K562 (cell line): Measurements from ENCODE around the gene POLR3H. TPM values are rescaled to one million over a fixed set of nuclear protein-coding genes. Genes with fewer than 3 reads are reported as not detected.

Experiments used
- ATAC-seq: fragments of 200-7000 bp; cut with Tn5 transposase; 3 replicates; pipeline ENCODE4 v1.9.1; 2020; ENCODE audit warnings: moderate library complexity
- BruUV-seq: library from RNA; stranded (reverse); fragments of 400-500 nt; replicated peaks from 2 replicates; lab custom pipeline; 2021; lab: Mats Ljungman, UMichigan
- CTCF ChIA-PET: fragments of 300-600 bp; formaldehyde crosslinking; extraction: SDS; loops from one replicate; lab custom pipeline; 2021; ENCODE audit warnings: low intra/inter-chr PET ratio; lab: Yijun Ruan, JAX
- POLR2A ChIA-PET: fragments of 300-600, 350-650 bp; sonication (Branson Sonifier 250); formaldehyde crosslinking; extraction: SDS; loops from one replicate; lab custom pipeline; 2021; ENCODE audit warnings: antibody characterized with exemption, inconsistent platforms; lab: Yijun Ruan, JAX
- DNase-seq, 4 experiments: peaks; one replicate each; pipeline versions ENCODE4 v3.0.0 to v3.0.0-alpha.2; 2011 to 2018; ENCODE audit warnings: low spot score in 3 of 4, mixed read lengths in 3 of 4; ENCODE audit errors: extremely low read depth in 1 of 4
- FAIRE-seq: peaks from 2 replicates; lab custom pipeline; 2011; peaks lifted over from hg19 to GRCh38; lab: Jason Lieb, UNC
- H2AFZ ChIP-seq: 2 replicates; pipeline ENCODE4 v1.6.0; 2011; ENCODE audit warnings: low read depth, low read length, control low read depth, inconsistent platforms
- H3K27ac ChIP-seq: fragments of 200-600 bp; 3 replicates; pipeline ENCODE4 v1.8.0; 2011; ENCODE audit warnings: low read depth, mild to moderate bottlenecking, control low read depth, inconsistent platforms, low read length, moderate library complexity, mixed read lengths; ENCODE audit errors: extremely low read depth
- H3K27me3 ChIP-seq, 2 experiments: fragments of 300-600 bp in 1 of 2; 2 replicates in 1 of 2; 3 replicates in 1 of 2; pipeline versions ENCODE4 v1.6.0 to v1.8.0; 2011; ENCODE audit warnings: inconsistent platforms in 2 of 2, low read length in 2 of 2, mild to moderate bottlenecking in 1 of 2, mixed read lengths in 1 of 2, moderate library complexity in 1 of 2; ENCODE audit not compliant: control insufficient read depth in 2 of 2, insufficient read depth in 2 of 2
- H3K36me3 ChIP-seq: fragments of 300-600 bp; 3 replicates; pipeline ENCODE4 v1.8.0; 2011; ENCODE audit warnings: mild to moderate bottlenecking, low read length, inconsistent platforms; ENCODE audit not compliant: control insufficient read depth, insufficient read depth
- H3K4me1 ChIP-seq, 2 experiments: fragments of 200-600 bp in 1 of 2; replicated peaks in 1 of 2; 2 replicates in 1 of 2; 3 replicates in 1 of 2; pipeline versions ENCODE4 v1.5.1 to v1.8.0; 2011; ENCODE audit warnings: inconsistent platforms in 2 of 2, low read length in 2 of 2, mild to moderate bottlenecking in 1 of 2, mixed read lengths in 1 of 2, moderate library complexity in 1 of 2; ENCODE audit not compliant: control insufficient read depth in 2 of 2, insufficient read depth in 2 of 2
- H3K4me2 ChIP-seq: 2 replicates; pipeline ENCODE4 v1.6.1; 2011; ENCODE audit warnings: low read length, control low read depth, inconsistent platforms, mixed read lengths; ENCODE audit not compliant: insufficient read depth
- H3K4me3 ChIP-seq: fragments of 200-600 bp; sonication (generic), shearing (Covaris generic); 2 replicates; pipeline ENCODE4 v1.5.1; 2016; ENCODE audit warnings: control low read depth, inconsistent platforms
- H3K79me2 ChIP-seq: fragments of 200-600 bp; 3 replicates; pipeline ENCODE4 v1.8.0; 2011; ENCODE audit warnings: low read length, inconsistent platforms; ENCODE audit not compliant: control insufficient read depth, insufficient read depth
- H3K9ac ChIP-seq, 2 experiments: 2 replicates each; pipeline versions ENCODE4 v1.6.0 to v1.6.1; 2011; ENCODE audit warnings: low read depth in 2 of 2, low read length in 2 of 2, control low read depth in 1 of 2, inconsistent platforms in 1 of 2, mild to moderate bottlenecking in 1 of 2, mixed read lengths in 1 of 2; ENCODE audit not compliant: insufficient read depth in 1 of 2
- H3K9me1 ChIP-seq: one replicate; pipeline ENCODE4 v1.6.0; 2011; ENCODE audit warnings: inconsistent platforms, mild to moderate bottlenecking, low read length, moderate library complexity; ENCODE audit not compliant: control insufficient read depth, insufficient read depth
- H3K9me3 ChIP-seq: replicated peaks from 2 replicates; pipeline ENCODE4 v1.5.1; 2011; ENCODE audit warnings: low read depth, low read length, inconsistent platforms; ENCODE audit not compliant: control insufficient read depth, insufficient read depth
- H4K20me1 ChIP-seq: replicated peaks from 2 replicates; pipeline ENCODE4 v1.6.1; 2011; ENCODE audit warnings: low read length, inconsistent platforms, mixed read lengths; ENCODE audit not compliant: control insufficient read depth, insufficient read depth
- BCLAF1 ChIP-seq, 2 experiments: fragments of 450-650 bp in 1 of 2; IDR thresholded peaks; 2 replicates each; pipeline ENCODE4 v1.6.1; 2011 to 2017; ENCODE audit warnings: low read depth in 2 of 2, antibody characterized with exemption in 1 of 2, borderline replicate concordance in 1 of 2, low read length in 1 of 2, mild to moderate bottlenecking in 1 of 2, mixed read lengths in 1 of 2; ENCODE audit not compliant: control insufficient read depth in 1 of 2
- DNMT1 ChIP-seq: fragments of 450-650 bp; IDR thresholded peaks from 2 replicates; pipeline ENCODE4 v1.6.1; 2016; ENCODE audit warnings: antibody characterized with exemption, mild to moderate bottlenecking
- E2F3 ChIP-seq: fragments of 250-450 bp; sonication (Bioruptor Pico); IDR thresholded peaks from 2 replicates; pipeline ENCODE4 v1.4.0; 2020; ENCODE audit warnings: mild to moderate bottlenecking
- FOXJ2 ChIP-seq: fragments of 200-800 bp; sonication (Bioruptor generic); IDR thresholded peaks from 2 replicates; pipeline ENCODE4 v1.6.1; 2016; ENCODE audit warnings: missing genetic modification characterization, missing compliant biosample characterization
- GTF2B ChIP-seq: IDR thresholded peaks from 2 replicates; pipeline ENCODE4 v1.6.1; 2011; ENCODE audit not compliant: insufficient read length; ENCODE audit errors: extremely low read depth
- MYBL2 ChIP-seq, 2 experiments: fragments of 450-650 bp in 1 of 2; sonication (generic) in 1 of 2; formaldehyde crosslinking in 1 of 2; IDR thresholded peaks; 2 replicates each; pipeline versions ENCODE4 v1.6.1 to v1.8.1; 2017 to 2022; ENCODE audit warnings: borderline replicate concordance in 1 of 2, inconsistent platforms in 1 of 2, low read depth in 1 of 2, mild to moderate bottlenecking in 1 of 2, missing genetic modification reagents in 1 of 2, moderate library complexity in 1 of 2
- PRPF4 ChIP-seq: fragments of 200-400 bp; formaldehyde crosslinking; IDR thresholded peaks from one replicate; pipeline ENCODE4 v1.6.1; 2017; ENCODE audit warnings: low read length, low read depth, mild to moderate bottlenecking; ENCODE audit not compliant: insufficient read depth, poor library complexity, severe bottlenecking
- RBM15 ChIP-seq: fragments of 200-400 bp; formaldehyde crosslinking; IDR thresholded peaks from 2 replicates; pipeline ENCODE4 v1.6.1; 2018; ENCODE audit warnings: mild to moderate bottlenecking, low read length, moderate library complexity; ENCODE audit not compliant: insufficient read depth
- SMARCB1 ChIP-seq: IDR thresholded peaks from 2 replicates; pipeline ENCODE4 v1.6.1; 2011; ENCODE audit warnings: improper control_type of control experiment, low read depth; ENCODE audit not compliant: insufficient read length
- STAT5B ChIP-seq: fragments of 250-450 bp; sonication (Bioruptor Pico); IDR thresholded peaks from 2 replicates; pipeline ENCODE4 v1.8.0; 2021; ENCODE audit warnings: mild to moderate bottlenecking, inconsistent platforms
- STAT6 ChIP-seq: sonication (generic); formaldehyde crosslinking; IDR thresholded peaks from 2 replicates; pipeline ENCODE4 v1.8.1; 2023; ENCODE audit warnings: mild to moderate bottlenecking, missing genetic modification reagents
- ZBTB9 ChIP-seq: fragments of 450-650 bp; formaldehyde crosslinking; IDR thresholded peaks from 2 replicates; pipeline ENCODE4 v1.4.0; 2020; ENCODE audit warnings: mild to moderate bottlenecking, moderate library complexity
- ZNF263 ChIP-seq: sonication (generic); formaldehyde crosslinking; IDR thresholded peaks from 2 replicates; pipeline ENCODE4 v1.8.0; 2022; ENCODE audit warnings: mild to moderate bottlenecking, missing genetic modification reagents, borderline replicate concordance
- WGBS: fragments of 100-300 bp; shearing (Covaris generic); methylation state at CpG from one replicate; pipeline ENCODE4 v1.1.6; 2016; ENCODE audit warnings: low coverage, mixed read lengths; ENCODE audit not compliant: insufficient coverage; ENCODE audit errors: missing lambda C conversion rate; 5-methylcytosine and 5-hydroxymethylcytosine counted together
- in situ Hi-C: fragments of 300-500 bp; cut with MboI; formaldehyde crosslinking; loops from 4 replicates; pipeline ENCODE4 v1.15.0; 2018; ENCODE audit warnings: inconsistent platforms, mixed read lengths
- intact Hi-C: fragments of 100-400 bp; cut with micrococcal nuclease; formaldehyde crosslinking; loops from 2 replicates; pipeline ENCODE4 v1.14.2; 2022
- polyA plus RNA-seq, 8 experiments: library from polyadenylated mRNA; depleted of rRNA in 4 of 8; stranded (reverse) in 5 of 8; unstranded in 3 of 8; fragments of >200 nt; fragmentation: Nextera tagmentation in 2 of 8; fragmentation: Illumina TruSeq in 1 of 8; extraction: Ambion mirVana in 2 of 8; extraction: Trizol in 1 of 8; gene quantifications; 2 replicates each; pipeline versions ENCODE4 v1.2.1 to v1.2.3, GENCODE V29; 2011 to 2014; ENCODE audit warnings: inconsistent platforms in 1 of 8, missing spikeins in 1 of 8
- total RNA-seq, 7 experiments: library from RNA; depleted of rRNA in 6 of 7; stranded (reverse); fragments of >200 nt in 6 of 7; fragmentation: Illumina TruSeq in 2 of 7; extraction: Trizol in 2 of 7; gene quantifications; 2 replicates each; pipeline versions ENCODE4 v1.2.1 to v1.2.3, GENCODE V29; 2011 to 2021; ENCODE audit warnings: low replicate concordance in 1 of 7

POLR3H gene
- total and polyA plus RNA-seq, 9 of the 15 experiments (the other 6 are each of a cell fraction or from before 2014, with no cell fraction given) = 5.3 to 48.4 (median 22.2) TPM

- H3K4me3 ChIP-seq = no peak overlapping the region
- H2AFZ ChIP-seq = no peak overlapping the region
- no peaks in the 10 kb centered on the region for H3K9me1 ChIP-seq
- POLR2A ChIA-PET = no interaction called here
- H3K4me2 ChIP-seq = no peak overlapping the region
- DNase-seq (no peak), ATAC-seq (no peak), FAIRE-seq (no peak)
- peaks cover 8 to 35% of the 10 kb centered on the region in 2 experiments; a peak in 4 of 5 replicates for H3K4me1 ChIP-seq
- CTCF ChIA-PET = no interaction called here
- H3K9me3 ChIP-seq = no peaks in the 10 kb centered on the region
- BruUV-seq = no TSS peak
- H3K27ac ChIP-seq = no peak overlapping the region
- no peaks in the 10 kb centered on the region for H3K27me3 ChIP-seq
- H3K36me3 ChIP-seq = peaks cover 5% of the 10 kb centered on the region; the same call in 1 of the 3 replicates
- in situ Hi-C loops = no loop called here
- intact Hi-C loops = no loop called here
- no peak overlapping the region for H3K9ac ChIP-seq
- WGBS = 64% methylated on average over 3 of the region's 14 CpGs
- no peaks in the 10 kb centered on the region for H3K79me2 ChIP-seq
- H4K20me1 ChIP-seq = no peaks in the 10 kb centered on the region
- TF ChIP-seq STAT6 (CRISPR knock-in tag) = no peak
- no peak for TF ChIP-seq PRPF4
- TF ChIP-seq GTF2B = no peak
- no peak for TF ChIP-seq E2F3 (CRISPR knock-in tag)
- no peak for TF ChIP-seq MYBL2 (IDR thresholded peaks at IDR 0.05; ENCODE audit: low read depth)
- TF ChIP-seq MYBL2 (CRISPR knock-in tag; IDR thresholded peaks at IDR 0.05; ENCODE audit: borderline replicate concordance) = no peak
- TF ChIP-seq ZNF263 = no peak
- no peak for TF ChIP-seq STAT5B
- TF ChIP-seq FOXJ2 (tag) = no peak
- TF ChIP-seq SMARCB1 = no peak
- TF ChIP-seq ZBTB9 = no peak
- TF ChIP-seq BCLAF1 (IDR thresholded peaks at IDR 0.05; ENCODE audit: borderline replicate concordance in 1 of 2, control insufficient read depth in 1 of 2, low read depth in 2 of 2, low read length in 1 of 2) = no peak
- no peak for TF ChIP-seq RBM15
- TF ChIP-seq DNMT1 = no peak
Observed at GRCh38 chr22:41571786-41572185, 27.5 kb upstream of the POLR3H start.
